Astrocyte (in vitro differentiated cells and primary cell): ENCODE results near the gene NAALADL2.

ENCODE experiments used
- CTCF ChIP-seq: IDR thresholded peaks from 2 replicates; pipeline ENCODE4 v1.5.1; 2011; ENCODE audit warnings: low read depth, mild to moderate bottlenecking, inconsistent platforms, low read length, moderate library complexity; ENCODE audit not compliant: insufficient read depth
- EZH2 ChIP-seq: IDR thresholded peaks from 2 replicates; pipeline ENCODE4 v1.6.1; 2012; ENCODE audit warnings: mild to moderate bottlenecking, low read length, inconsistent platforms; ENCODE audit not compliant: insufficient read depth

- no peak for TF ChIP-seq CTCF
- no peak for TF ChIP-seq EZH2
Observed at GRCh38 chr3:174959556-174960065, 100.5 kb downstream of the NAALADL2 start.
